Lower leg skin (tissue), 4 donors: ENCODE measurements around the gene SLC22A3. TPM values are rescaled to one million over a fixed set of nuclear protein-coding genes. Genes with fewer than 3 reads are reported as not detected.

Experiments used
- DNase-seq, 2 donors: peaks; one replicate each; pipeline ENCODE4 v3.0.0-alpha.2; 2019; ENCODE audit warnings: low spot score in 2 of 2
- H3K4me3 ChIP-seq: fragments of 200-600 bp; sonication (generic); 2 replicates; pipeline ENCODE4 v1.5.1; 2017; ENCODE audit warnings: mild to moderate bottlenecking, low read depth; ENCODE audit not compliant: poor library complexity, severe bottlenecking
- CTCF ChIP-seq, 3 donors: fragments of 450-650 bp; IDR thresholded peaks; one replicate each; pipeline ENCODE4 v1.5.1; 2016; ENCODE audit warnings: antibody characterized with exemption in 3 of 3, mild to moderate bottlenecking in 3 of 3, moderate library complexity in 2 of 3
- POLR2A ChIP-seq, 2 donors: fragments of 450-650 bp; IDR thresholded peaks; one replicate each; pipeline ENCODE4 v1.6.1; 2016 to 2017; ENCODE audit warnings: antibody characterized with exemption in 2 of 2, mild to moderate bottlenecking in 1 of 2, moderate library complexity in 1 of 2
- WGBS, 2 donors: methylation state at CpG; one replicate each; pipeline ENCODE4 v1.1.5; 2018; 5-methylcytosine and 5-hydroxymethylcytosine counted together
- intact Hi-C: fragments of 100-400 bp; cut with DNase I; formaldehyde crosslinking; loops from one replicate; pipeline ENCODE4 v1.15.0; 2023; ENCODE audit warnings: low total_unique reads
- total RNA-seq, 4 donors: library from RNA; depleted of rRNA; stranded (reverse); fragments of >200 nt; gene quantifications; one replicate each; pipeline ENCODE4 v1.1.0, GENCODE V29; 2016

Gene SLC22A3
- total RNA-seq, 4 donors from 2014 or later, result 10.4 to 15.7 (median 12.3) TPM

GRCh38 chr6:160303806-160304205, 44.4 kb upstream of the SLC22A3 start:
- DNase-seq, result no peak
- no peak for TF ChIP-seq CTCF (IDR thresholded peaks at IDR 0.05)
- TF ChIP-seq POLR2A (IDR thresholded peaks at IDR 0.05), result no peak
- 40 to 46% methylated on average over 2 of the region's 2 CpGs for WGBS, 2 donors
- H3K4me3 ChIP-seq, result no peak overlapping the region
- intact Hi-C loops, result no loop called here

GRCh38 chr6:160305926-160306713, 42.1 kb upstream of the SLC22A3 start:
- WGBS, 2 donors, result 48 to 54% methylated on average over 7 of the region's 7 CpGs
- DNase-seq, result no peak

GRCh38 chr6:160309718-160310117, 38.5 kb upstream of the SLC22A3 start:
- no peak overlapping the region for H3K4me3 ChIP-seq
- DNase-seq, result no peak
- intact Hi-C loops, result no loop called here
- TF ChIP-seq CTCF (IDR thresholded peaks at IDR 0.05) (no peak), POLR2A (IDR thresholded peaks at IDR 0.05) (no peak)

More at GRCh38 chr6:160305926-160306713, 42.1 kb upstream of the SLC22A3 start:
- intact Hi-C loops, result no loop called here
- no peak overlapping the region for H3K4me3 ChIP-seq
- no peak for TF ChIP-seq CTCF (IDR thresholded peaks at IDR 0.05)
- no peak for TF ChIP-seq POLR2A (IDR thresholded peaks at IDR 0.05)

GRCh38 chr6:160312900-160313299, 35.3 kb upstream of the SLC22A3 start:
- DNase-seq, result no peak
- intact Hi-C loops, result no loop called here
- no peak for TF ChIP-seq CTCF (IDR thresholded peaks at IDR 0.05)
- TF ChIP-seq POLR2A (IDR thresholded peaks at IDR 0.05), result no peak
- whole genome bisulfite sequencing, 2 donors, result 87% methylated on average over 2 of the region's 2 CpGs
- H3K4me3 ChIP-seq, result no peak overlapping the region

GRCh38 chr6:160315310-160315709, 32.9 kb upstream of the SLC22A3 start:
- DNase-seq, result no peak
- no peak for TF ChIP-seq CTCF (IDR thresholded peaks at IDR 0.05)
- TF ChIP-seq POLR2A (IDR thresholded peaks at IDR 0.05), result no peak

GRCh38 chr6:160316261-160316660, 31.9 kb upstream of the SLC22A3 start:
- DNase-seq, result no peak
- no peak overlapping the region for H3K4me3 ChIP-seq
- TF ChIP-seq POLR2A (IDR thresholded peaks at IDR 0.05), result no peak
- no peak for TF ChIP-seq CTCF (IDR thresholded peaks at IDR 0.05)
- intact Hi-C loops, result no loop called here

More at GRCh38 chr6:160315310-160315709, 32.9 kb upstream of the SLC22A3 start:
- intact Hi-C loops, result no loop called here
- no peak overlapping the region for H3K4me3 ChIP-seq
- WGBS, 2 donors, result 85 to 89% methylated on average over 1 of the region's 1 CpG
